Measurements from ENCODE around the gene MACROD2.

The MACROD2 gene

GRCh38 chr20:15109494-15109893 is 1114.2 kb downstream of the MACROD2 start:
- no peak for TF ChIP-seq FOXP2 (optimal IDR thresholded peaks at IDR 0.05; ENCODE audit: borderline replicate concordance, extremely low read depth, extremely low read length, insufficient read depth)
- no peak for TF ChIP-seq SIN3A (IDR thresholded peaks at IDR 0.05; ENCODE audit: borderline replicate concordance, insufficient read depth, low read length)
- TF ChIP-seq TAF1 (IDR thresholded peaks at IDR 0.05; ENCODE audit: borderline replicate concordance, insufficient read depth, low read length) = no peak
- no peak for TF ChIP-seq POLR2AphosphoS5 (IDR thresholded peaks at IDR 0.05; ENCODE audit: low read depth, low read length)
- no peak for TF ChIP-seq REST (IDR thresholded peaks at IDR 0.05; ENCODE audit: insufficient read depth in 1 of 2, low read depth in 2 of 2, low read length in 2 of 2)

- TF ChIP-seq TAF1 (IDR thresholded peaks at IDR 0.05; ENCODE audit: borderline replicate concordance, insufficient read depth, low read length) (no peak), FOXP2 (optimal IDR thresholded peaks at IDR 0.05; ENCODE audit: borderline replicate concordance, extremely low read depth, extremely low read length, insufficient read depth) (no peak), SIN3A (IDR thresholded peaks at IDR 0.05; ENCODE audit: borderline replicate concordance, insufficient read depth, low read length) (no peak), POLR2AphosphoS5 (IDR thresholded peaks at IDR 0.05; ENCODE audit: low read depth, low read length) (no peak), REST (IDR thresholded peaks at IDR 0.05; ENCODE audit: insufficient read depth in 1 of 2, low read depth in 2 of 2, low read length in 2 of 2) (no peak)
These were observed 1116.3 kb downstream of the MACROD2 start for GRCh38 chr20:15111654-15112053.

GRCh38 chr20:15113144-15113773 is 1117.9 kb downstream of the MACROD2 start:
- TF ChIP-seq POLR2AphosphoS5 (IDR thresholded peaks at IDR 0.05; ENCODE audit: low read depth, low read length) = no peak
- no peak for TF ChIP-seq TAF1 (IDR thresholded peaks at IDR 0.05; ENCODE audit: borderline replicate concordance, insufficient read depth, low read length)
- TF ChIP-seq FOXP2 (optimal IDR thresholded peaks at IDR 0.05; ENCODE audit: borderline replicate concordance, extremely low read depth, extremely low read length, insufficient read depth) = no peak
- no peak for TF ChIP-seq SIN3A (IDR thresholded peaks at IDR 0.05; ENCODE audit: borderline replicate concordance, insufficient read depth, low read length)
- TF ChIP-seq REST (IDR thresholded peaks at IDR 0.05; ENCODE audit: insufficient read depth in 1 of 2, low read depth in 2 of 2, low read length in 2 of 2) = no peak

- TF ChIP-seq REST (IDR thresholded peaks at IDR 0.05; ENCODE audit: insufficient read depth in 1 of 2, low read depth in 2 of 2, low read length in 2 of 2) (no peak), POLR2AphosphoS5 (IDR thresholded peaks at IDR 0.05; ENCODE audit: low read depth, low read length) (no peak), FOXP2 (optimal IDR thresholded peaks at IDR 0.05; ENCODE audit: borderline replicate concordance, extremely low read depth, extremely low read length, insufficient read depth) (no peak), TAF1 (IDR thresholded peaks at IDR 0.05; ENCODE audit: borderline replicate concordance, insufficient read depth, low read length) (no peak), SIN3A (IDR thresholded peaks at IDR 0.05; ENCODE audit: borderline replicate concordance, insufficient read depth, low read length) (no peak)
These were observed 1124.7 kb downstream of the MACROD2 start for GRCh38 chr20:15119852-15120487.
